Peyer's patch (tissue), 4 donors: ENCODE measurements around the gene NFIX. TPM values are rescaled to one million over a fixed set of nuclear protein-coding genes. Genes with fewer than 3 reads are reported as not detected.

Experiments used
- DNase-seq, 3 donors: peaks; one replicate each; pipeline ENCODE4 v3.0.0-alpha.2; 2017 to 2019
- H3K27ac ChIP-seq, 4 donors: fragments of 200-600 bp; sonication (generic); one replicate each; pipeline ENCODE4 v1.5.1; 2016 to 2019
- H3K27me3 ChIP-seq, 2 donors: fragments of 200-600 bp; sonication (generic); one replicate each; pipeline ENCODE4 v1.5.1; 2019
- H3K36me3 ChIP-seq, 3 donors: fragments of 200-600 bp; sonication (generic); one replicate each; pipeline ENCODE4 v1.5.1; 2016 to 2019
- H3K4me1 ChIP-seq, 4 donors: fragments of 200-600 bp; sonication (generic); one replicate each; pipeline ENCODE4 v1.5.1; 2016 to 2019
- H3K4me3 ChIP-seq, 4 donors: fragments of 200-600 bp; sonication (generic); 1 replicate in 3 of 4; 2 replicates in 1 of 4; pipeline ENCODE4 v1.5.1; 2016 to 2019; ENCODE audit warnings: mild to moderate bottlenecking in 1 of 4
- H3K9me3 ChIP-seq, 4 donors: fragments of 200-600 bp; sonication (generic); one replicate each; pipeline ENCODE4 v1.5.1; 2016 to 2019; ENCODE audit warnings: mild to moderate bottlenecking in 1 of 4
- CTCF ChIP-seq, 6 experiments: fragments of 450-650 bp in 4 of 6; fragments of 200-600 bp in 2 of 6; sonication (generic) in 1 of 6; IDR thresholded peaks; one replicate each; pipeline ENCODE4 v1.5.1; 2017 to 2019; ENCODE audit warnings: antibody characterized with exemption in 6 of 6, mild to moderate bottlenecking in 3 of 6, moderate library complexity in 1 of 6
- POLR2A ChIP-seq, 2 donors: fragments of 450-650 bp; IDR thresholded peaks; one replicate each; pipeline ENCODE4 v1.5.1; 2017; ENCODE audit warnings: antibody characterized with exemption in 2 of 2, mild to moderate bottlenecking in 2 of 2, moderate library complexity in 2 of 2
- total RNA-seq, 4 donors: library from RNA; depleted of rRNA; stranded (reverse); fragments of >200 nt; gene quantifications; one replicate each; pipeline ENCODE4 v1.1.0, GENCODE V29; 2016

NFIX gene
- total RNA-seq, 4 donors from 2014 or later: 13.5 to 56.9 (median 40.0) TPM

GRCh38 chr19:13035820-13036365, 40.6 kb downstream of the NFIX start:
- peak overlapping the region in 2 of 4 donors; percentile 75 to 80 for H3K27ac ChIP-seq
- no peaks in the 10 kb centered on the region for H3K9me3 ChIP-seq
- DNase-seq: no peak
- no peak overlapping the region for H3K4me3 ChIP-seq
- H3K36me3 ChIP-seq: no peaks in the 10 kb centered on the region
- peaks cover 0 to 92% (median 13%) of the 10 kb centered on the region in 4 donors for H3K4me1 ChIP-seq
- no peak for TF ChIP-seq CTCF (IDR thresholded peaks at IDR 0.05)
- no peak for TF ChIP-seq POLR2A (IDR thresholded peaks at IDR 0.05)
- H3K27me3 ChIP-seq: no peaks in the 10 kb centered on the region

- peaks cover 0 to 86% (median 13%) of the 10 kb centered on the region in 4 donors for H3K4me1 ChIP-seq
- H3K27me3 ChIP-seq: no peaks in the 10 kb centered on the region
- H3K4me3 ChIP-seq: no peak overlapping the region
- peak in 2 of 3 donors; percentile 88 to 90 for DNase-seq
- no peaks in the 10 kb centered on the region for H3K36me3 ChIP-seq
- TF ChIP-seq CTCF (IDR thresholded peaks at IDR 0.05): peak in 3 of 6 experiments; percentile 48 to 68 (median 53)
- TF ChIP-seq POLR2A (IDR thresholded peaks at IDR 0.05): peak; percentile 35 to 55
- no peaks in the 10 kb centered on the region for H3K9me3 ChIP-seq
- peak overlapping the region in 3 of 4 donors; percentile 18 to 80 (median 75) for H3K27ac ChIP-seq
Observed at GRCh38 chr19:13036366-13036976, 41.2 kb downstream of the NFIX start.

- Histone ChIP-seq H3K36me3 (no peaks in the 10 kb centered on the region), H3K27me3 (no peaks in the 10 kb centered on the region), H3K4me1 (peaks cover 0 to 79% (median 13%) of the 10 kb centered on the region in 4 donors), H3K9me3 (no peaks in the 10 kb centered on the region), H3K4me3 (no peak overlapping the region), H3K27ac (peak overlapping the region in 3 of 4 donors; percentile 18 to 80 (median 75))
- TF ChIP-seq POLR2A (IDR thresholded peaks at IDR 0.05) (no peak), CTCF (IDR thresholded peaks at IDR 0.05) (no peak)
- no peak for DNase-seq
Observed at GRCh38 chr19:13037161-13037560, 41.9 kb downstream of the NFIX start.

DNA sequence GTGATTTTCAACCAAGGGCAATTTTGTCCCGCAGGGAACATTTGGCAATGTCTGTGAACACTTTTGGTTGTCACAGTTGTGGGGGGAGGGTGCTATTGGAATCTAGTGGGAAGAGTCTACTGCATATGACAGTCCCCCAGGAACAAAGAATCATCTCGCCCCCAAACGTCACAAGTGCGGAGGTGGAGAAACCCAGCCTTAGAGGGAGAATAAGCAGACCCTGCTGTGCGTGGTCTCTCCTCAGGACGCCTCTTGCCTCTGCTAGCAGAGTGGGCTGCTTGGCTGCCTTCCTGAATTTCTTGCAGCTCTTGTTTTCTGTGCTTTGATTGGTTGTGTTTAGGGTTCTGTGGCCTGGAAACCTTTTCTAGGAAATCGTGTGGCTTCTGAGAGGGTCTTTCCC, 42.5 kb downstream of the NFIX start:
- Histone ChIP-seq H3K27me3 (no peaks in the 10 kb centered on the region), H3K4me3 (no peak overlapping the region), H3K27ac (peak overlapping the region in 2 of 4 donors; percentile 18 to 75), H3K9me3 (no peaks in the 10 kb centered on the region), H3K4me1 (peaks cover 0 to 74% (median 13%) of the 10 kb centered on the region in 4 donors), H3K36me3 (no peaks in the 10 kb centered on the region)
- no peak for TF ChIP-seq POLR2A (IDR thresholded peaks at IDR 0.05)
- no peak for TF ChIP-seq CTCF (IDR thresholded peaks at IDR 0.05)
- no peak for DNase-seq

- Histone ChIP-seq H3K36me3 (no peaks in the 10 kb centered on the region), H3K4me1 (peaks cover 0 to 65% (median 13%) of the 10 kb centered on the region in 4 donors), H3K9me3 (no peaks in the 10 kb centered on the region), H3K27ac (peak overlapping the region in 2 of 4 donors; percentile 17 to 75), H3K4me3 (no peak overlapping the region), H3K27me3 (no peaks in the 10 kb centered on the region)
- DNase-seq: no peak
- TF ChIP-seq CTCF (IDR thresholded peaks at IDR 0.05) (no peak), POLR2A (IDR thresholded peaks at IDR 0.05) (no peak)
Observed at GRCh38 chr19:13038306-13039210, 43.3 kb downstream of the NFIX start.
